Glutamatergic neuron (in vitro differentiated cells): ENCODE measurements around the gene COL24A1. TPM values are rescaled to one million over a fixed set of nuclear protein-coding genes. Genes with fewer than 3 reads are reported as not detected.

Experiments used
- DNase-seq: peaks from one replicate; pipeline ENCODE4 v3.0.0; 2022
- H3K27ac Mint-ChIP-seq: one replicate; pipeline ENCODE4 v1.8.0; 2020; ENCODE audit warnings: mild to moderate bottlenecking, mixed read lengths, inconsistent platforms; ENCODE audit not compliant: unreplicated experiment
- H3K27me3 Mint-ChIP-seq: one replicate; pipeline ENCODE4 v1.8.0; 2020; ENCODE audit warnings: mild to moderate bottlenecking, moderate library complexity, mixed read lengths, inconsistent platforms; ENCODE audit not compliant: unreplicated experiment
- H3K36me3 Mint-ChIP-seq: one replicate; pipeline ENCODE4 v1.8.0; 2020; ENCODE audit warnings: mild to moderate bottlenecking, mixed read lengths, inconsistent platforms; ENCODE audit not compliant: unreplicated experiment
- H3K4me1 Mint-ChIP-seq: one replicate; pipeline ENCODE4 v1.8.0; 2020; ENCODE audit warnings: mild to moderate bottlenecking, low read depth, mixed read lengths, inconsistent platforms; ENCODE audit not compliant: unreplicated experiment
- H3K4me3 Mint-ChIP-seq: one replicate; pipeline ENCODE4 v1.8.0; 2020; ENCODE audit warnings: mild to moderate bottlenecking, mixed read lengths, inconsistent platforms; ENCODE audit not compliant: unreplicated experiment
- H3K9me3 Mint-ChIP-seq: one replicate; pipeline ENCODE4 v1.8.0; 2020; ENCODE audit warnings: mild to moderate bottlenecking, moderate library complexity, mixed read lengths, inconsistent platforms; ENCODE audit not compliant: unreplicated experiment
- total RNA-seq: library from RNA; stranded (reverse); fragmentation: NEBNext Ultra II Directional; extraction: Animal tissue kit (Norgen Biotek cat#: 25700); gene quantifications from one replicate; pipeline ENCODE4 v1.2.1, GENCODE V29; 2021; ENCODE audit not compliant: unreplicated experiment
- TF ChIP-seq, protein P1 (sequence below): fragments of 200-600 bp; sonication (generic); IDR thresholded peaks from one replicate; pipeline ENCODE4 v1.5.0; 2021; ENCODE audit not compliant: partially characterized antibody, unreplicated experiment

Gene COL24A1
- total RNA-seq, 1 donor from 2014 or later: 0.15 TPM

DNA sequence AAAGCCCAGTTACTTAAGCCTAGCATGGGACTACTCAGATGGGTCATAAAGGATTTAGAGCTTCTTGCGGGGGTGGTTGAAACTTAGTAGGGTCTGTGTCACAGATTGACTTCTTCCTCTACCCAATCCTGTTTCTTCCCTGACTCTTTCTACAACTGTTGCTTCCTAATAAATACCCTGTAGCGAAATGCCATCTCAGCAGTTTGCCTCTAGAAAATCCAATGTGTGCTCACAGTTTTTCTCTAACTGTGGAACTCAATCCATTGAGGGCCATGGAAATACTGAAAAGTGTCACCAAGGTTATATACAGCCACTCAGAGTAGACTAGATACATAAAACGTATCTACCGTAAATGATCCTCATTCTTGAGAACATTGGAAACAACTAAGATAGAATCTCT lies 217.7 kb downstream of the COL24A1 start:
- Mint-ChIP-seq H3K27me3 (no peaks in the 10 kb centered on the region), H3K36me3 (no peaks in the 10 kb centered on the region), H3K27ac (no peak overlapping the region), H3K4me1 (no peaks in the 10 kb centered on the region), H3K4me3 (no peak overlapping the region), H3K9me3 (no peaks in the 10 kb centered on the region)
- TF ChIP-seq, protein P1, sequence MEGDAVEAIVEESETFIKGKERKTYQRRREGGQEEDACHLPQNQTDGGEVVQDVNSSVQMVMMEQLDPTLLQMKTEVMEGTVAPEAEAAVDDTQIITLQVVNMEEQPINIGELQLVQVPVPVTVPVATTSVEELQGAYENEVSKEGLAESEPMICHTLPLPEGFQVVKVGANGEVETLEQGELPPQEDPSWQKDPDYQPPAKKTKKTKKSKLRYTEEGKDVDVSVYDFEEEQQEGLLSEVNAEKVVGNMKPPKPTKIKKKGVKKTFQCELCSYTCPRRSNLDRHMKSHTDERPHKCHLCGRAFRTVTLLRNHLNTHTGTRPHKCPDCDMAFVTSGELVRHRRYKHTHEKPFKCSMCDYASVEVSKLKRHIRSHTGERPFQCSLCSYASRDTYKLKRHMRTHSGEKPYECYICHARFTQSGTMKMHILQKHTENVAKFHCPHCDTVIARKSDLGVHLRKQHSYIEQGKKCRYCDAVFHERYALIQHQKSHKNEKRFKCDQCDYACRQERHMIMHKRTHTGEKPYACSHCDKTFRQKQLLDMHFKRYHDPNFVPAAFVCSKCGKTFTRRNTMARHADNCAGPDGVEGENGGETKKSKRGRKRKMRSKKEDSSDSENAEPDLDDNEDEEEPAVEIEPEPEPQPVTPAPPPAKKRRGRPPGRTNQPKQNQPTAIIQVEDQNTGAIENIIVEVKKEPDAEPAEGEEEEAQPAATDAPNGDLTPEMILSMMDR: no peak
- DNase-seq: no peak

DNA sequence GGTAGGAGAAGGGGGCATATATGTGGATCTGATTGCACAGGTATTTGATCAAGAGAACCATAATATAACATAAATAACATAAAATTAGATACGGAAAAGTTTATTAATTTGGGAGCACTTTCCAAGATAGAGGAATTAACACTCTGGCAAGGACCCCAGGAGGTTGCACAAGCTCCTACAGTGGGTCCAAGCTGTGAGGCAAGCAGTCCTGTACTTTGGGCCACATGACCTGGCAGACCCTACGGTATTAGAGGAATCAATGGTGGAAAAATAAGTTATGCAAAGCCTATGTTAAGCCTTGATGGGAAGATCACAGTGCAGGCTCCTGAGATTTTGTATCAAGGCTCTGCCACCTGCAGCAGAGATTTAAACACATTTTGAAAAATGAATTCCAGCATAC lies 220.1 kb downstream of the COL24A1 start:
- Mint-ChIP-seq H3K36me3 (no peaks in the 10 kb centered on the region), H3K4me1 (no peaks in the 10 kb centered on the region), H3K9me3 (no peaks in the 10 kb centered on the region), H3K27ac (no peak overlapping the region), H3K27me3 (no peaks in the 10 kb centered on the region), H3K4me3 (no peak overlapping the region)
- DNase-seq: no peak
- TF ChIP-seq, protein P1: no peak

DNA sequence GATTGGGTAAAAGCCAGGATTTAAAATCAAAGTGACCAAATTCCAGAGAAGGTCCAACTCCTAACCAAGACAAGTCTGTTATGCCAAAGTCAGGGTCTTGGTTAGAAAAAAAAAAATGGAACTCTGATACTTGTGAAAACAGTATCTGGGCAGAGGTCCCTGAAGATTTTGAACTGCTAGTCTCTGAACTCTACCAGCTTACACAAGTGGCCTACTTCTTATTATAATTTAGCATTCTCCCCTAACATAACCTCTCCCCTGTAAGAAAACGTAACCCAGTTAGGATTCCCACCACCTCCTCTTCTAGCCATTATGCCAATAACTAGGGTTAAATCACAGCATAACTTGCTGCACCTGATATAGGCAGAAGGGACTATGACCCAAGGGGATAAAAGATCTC lies 220.5 kb downstream of the COL24A1 start:
- no peaks in the 10 kb centered on the region for H3K9me3 Mint-ChIP-seq

DNA sequence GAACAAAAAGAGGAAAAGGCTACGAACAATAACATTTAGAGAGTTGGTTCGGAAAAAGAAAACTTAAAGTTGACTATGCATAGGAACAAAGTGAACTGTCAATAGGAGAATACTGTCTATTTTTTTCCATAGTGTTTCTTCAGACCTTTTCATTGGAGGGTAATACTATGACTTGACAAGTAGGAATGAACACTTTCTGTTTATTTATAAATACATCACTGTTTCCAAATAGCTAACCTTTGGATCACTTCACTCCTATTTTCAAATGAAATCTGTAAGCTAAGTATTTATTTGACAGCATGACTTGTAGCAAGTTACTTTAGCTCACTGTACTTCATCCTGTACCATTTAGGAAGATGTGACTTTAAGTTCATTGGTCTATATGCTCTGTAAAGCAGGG lies 221.3 kb downstream of the COL24A1 start:
- Mint-ChIP-seq H3K4me1 (no peaks in the 10 kb centered on the region), H3K27me3 (no peaks in the 10 kb centered on the region), H3K36me3 (no peaks in the 10 kb centered on the region), H3K9me3 (no peaks in the 10 kb centered on the region), H3K4me3 (no peak overlapping the region), H3K27ac (no peak overlapping the region)
- no peak for DNase-seq
- TF ChIP-seq, protein P1: no peak

More for the DNA sequence above, 220.5 kb downstream of the COL24A1 start:
- Mint-ChIP-seq H3K36me3 (no peaks in the 10 kb centered on the region), H3K27ac (no peak overlapping the region), H3K27me3 (no peaks in the 10 kb centered on the region), H3K4me1 (no peaks in the 10 kb centered on the region), H3K4me3 (no peak overlapping the region)
- TF ChIP-seq, protein P1: no peak
- no peak for DNase-seq

DNA sequence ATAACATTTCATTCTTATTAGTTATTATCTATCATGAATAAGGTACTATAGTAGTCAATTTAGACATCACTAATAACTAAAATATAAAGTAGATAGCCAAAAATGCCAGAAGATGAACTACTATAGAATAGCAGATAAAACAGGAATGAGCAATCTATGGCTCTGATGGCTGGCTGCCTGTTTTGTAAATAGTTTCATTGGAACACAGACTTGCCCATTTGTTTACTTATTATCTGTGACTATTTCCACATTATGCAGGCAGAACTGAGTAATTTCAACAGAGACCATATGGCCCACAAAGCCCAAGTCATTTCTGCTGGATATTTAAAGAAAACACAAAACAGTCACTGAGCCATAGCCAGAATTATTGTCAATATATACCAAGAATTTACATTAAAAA lies 222.1 kb downstream of the COL24A1 start:
- DNase-seq: no peak
- TF ChIP-seq, protein P1: no peak
- no peak overlapping the region for H3K27ac Mint-ChIP-seq
- no peaks in the 10 kb centered on the region for H3K27me3 Mint-ChIP-seq
- no peaks in the 10 kb centered on the region for H3K9me3 Mint-ChIP-seq
- no peaks in the 10 kb centered on the region for H3K4me1 Mint-ChIP-seq
- no peak overlapping the region for H3K4me3 Mint-ChIP-seq
- no peaks in the 10 kb centered on the region for H3K36me3 Mint-ChIP-seq
